ENCODE measurements around the gene INS.
"Not testable (repeated sequence)": the region's sequence is repeated elsewhere in the genome, so short reads cannot be mapped to it uniquely, and the experiment has no call there.

The INS gene

DNA sequence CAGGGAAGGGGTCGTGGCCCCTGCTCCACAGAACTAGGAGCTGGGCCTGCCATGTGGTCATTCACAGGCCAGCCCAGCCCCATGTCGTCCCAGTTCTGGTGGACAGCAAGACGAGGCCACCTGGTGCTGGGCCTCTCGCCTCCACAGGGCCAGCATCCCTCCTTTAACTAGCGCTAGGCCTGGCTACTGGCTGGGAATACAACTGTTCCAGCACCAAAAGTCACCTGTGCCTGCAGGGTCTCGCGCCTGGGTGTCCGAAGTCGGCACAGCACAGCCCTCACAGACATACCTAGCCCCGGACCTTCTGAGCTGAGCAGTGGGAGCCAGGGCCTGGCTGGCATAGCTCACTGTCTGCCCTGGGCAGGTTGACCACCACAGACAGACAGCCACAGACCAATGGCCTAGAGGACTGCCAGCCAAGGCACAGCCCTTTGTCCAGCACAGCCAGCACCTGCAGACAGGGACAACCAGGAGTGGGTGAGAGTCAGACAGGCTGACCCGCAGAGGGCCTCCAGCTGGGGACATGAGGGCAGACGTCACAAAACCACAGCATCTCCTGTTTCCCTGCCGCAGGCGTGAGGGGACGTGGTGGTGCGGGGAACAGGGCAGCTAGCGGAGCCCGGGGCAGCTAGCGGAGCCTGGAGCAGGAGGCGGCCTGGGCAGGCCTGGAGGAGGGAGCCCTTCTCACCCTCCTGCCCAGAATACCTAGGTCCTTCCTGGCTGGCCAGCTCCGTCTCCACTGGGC lies 37.8 kb upstream of the INS start:
- H3K4me3 ChIP-seq (ENCODE audit: low read length), result no peak overlapping the region
- no peaks in the 10 kb centered on the region for H3K9me3 ChIP-seq (ENCODE audit: control insufficient read depth, insufficient read depth, low read length)
- 0 out of 2 replicates have a peak, but pooled peaks cover 2% of the 10 kb centered on the region for H3K4me1 ChIP-seq (ENCODE audit: control insufficient read depth, insufficient read depth, low read length)
- H3K27me3 ChIP-seq (ENCODE audit: control insufficient read depth, insufficient read depth, low read length), result no peaks in the 10 kb centered on the region
- no peaks in the 10 kb centered on the region; the same call in 1 of the 2 replicates for H3K36me3 ChIP-seq (ENCODE audit: control insufficient read depth, insufficient read depth, low read length)
- no peak overlapping the region for H3K27ac ChIP-seq (ENCODE audit: low read length)
- no peak for DNase-seq (ENCODE audit: low read depth, low spot score)
- WGBS (ENCODE audit: insufficient coverage, insufficient read length), result no CpG with 5 or more reads among the region's 21 CpGs

- 0 out of 2 replicates have a peak, but pooled peaks cover 2% of the 10 kb centered on the region for H3K4me1 ChIP-seq (ENCODE audit: control insufficient read depth, insufficient read depth, low read length)
- H3K27ac ChIP-seq (ENCODE audit: low read length), result no peak overlapping the region
- H3K36me3 ChIP-seq (ENCODE audit: control insufficient read depth, insufficient read depth, low read length), result no peaks in the 10 kb centered on the region; the same call in 1 of the 2 replicates
- no peak for DNase-seq (ENCODE audit: low read depth, low spot score)
- no peaks in the 10 kb centered on the region for H3K27me3 ChIP-seq (ENCODE audit: control insufficient read depth, insufficient read depth, low read length)
- WGBS (ENCODE audit: insufficient coverage, insufficient read length), result no CpG with 5 or more reads among the region's 28 CpGs
- no peak overlapping the region for H3K4me3 ChIP-seq (ENCODE audit: low read length)
- H3K9me3 ChIP-seq (ENCODE audit: control insufficient read depth, insufficient read depth, low read length), result no peaks in the 10 kb centered on the region
These were observed 36.9 kb upstream of the INS start for GRCh38 chr11:2197771-2198520.

GRCh38 chr11:2196970-2197770 lies 36.2 kb upstream of the INS start:
- no peaks in the 10 kb centered on the region for H3K27me3 ChIP-seq (ENCODE audit: control insufficient read depth, insufficient read depth, low read length)
- H3K9me3 ChIP-seq (ENCODE audit: control insufficient read depth, insufficient read depth, low read length), result no peaks in the 10 kb centered on the region
- H3K4me3 ChIP-seq (ENCODE audit: low read length), result no peak overlapping the region
- WGBS (ENCODE audit: insufficient coverage, insufficient read length), result no CpG with 5 or more reads among the region's 23 CpGs
- H3K27ac ChIP-seq (ENCODE audit: low read length), result no peak overlapping the region
- H3K36me3 ChIP-seq (ENCODE audit: control insufficient read depth, insufficient read depth, low read length), result no peaks in the 10 kb centered on the region; the same call in 1 of the 2 replicates
- DNase-seq (ENCODE audit: low read depth, low spot score), result peak; percentile 50
- no peaks in the 10 kb centered on the region for H3K4me1 ChIP-seq (ENCODE audit: control insufficient read depth, insufficient read depth, low read length)

GRCh38 chr11:2195756-2196088 lies 34.7 kb upstream of the INS start:
- Histone ChIP-seq H3K4me3 (ENCODE audit: low read length) (no peak overlapping the region), H3K4me1 (ENCODE audit: control insufficient read depth, insufficient read depth, low read length) (no peaks in the 10 kb centered on the region), H3K27ac (ENCODE audit: low read length) (no peak overlapping the region), H3K27me3 (ENCODE audit: control insufficient read depth, insufficient read depth, low read length) (no peaks in the 10 kb centered on the region), H3K36me3 (ENCODE audit: control insufficient read depth, insufficient read depth, low read length) (no peaks in the 10 kb centered on the region; the same call in 1 of the 2 replicates), H3K9me3 (ENCODE audit: control insufficient read depth, insufficient read depth, low read length) (no peaks in the 10 kb centered on the region)
- DNase-seq (ENCODE audit: low read depth, low spot score), result no peak
- WGBS (ENCODE audit: insufficient coverage, insufficient read length), result no CpG with 5 or more reads among the region's 7 CpGs

GRCh38 chr11:2194877-2195755 lies 34.1 kb upstream of the INS start:
- H3K36me3 ChIP-seq (ENCODE audit: control insufficient read depth, insufficient read depth, low read length), result no peaks in the 10 kb centered on the region; the same call in 1 of the 2 replicates
- no peak overlapping the region for H3K27ac ChIP-seq (ENCODE audit: low read length)
- H3K9me3 ChIP-seq (ENCODE audit: control insufficient read depth, insufficient read depth, low read length), result no peaks in the 10 kb centered on the region
- H3K4me1 ChIP-seq (ENCODE audit: control insufficient read depth, insufficient read depth, low read length), result no peaks in the 10 kb centered on the region
- no peak for DNase-seq (ENCODE audit: low read depth, low spot score)
- no CpG with 5 or more reads among the region's 24 CpGs for WGBS (ENCODE audit: insufficient coverage, insufficient read length)
- no peaks in the 10 kb centered on the region for H3K27me3 ChIP-seq (ENCODE audit: control insufficient read depth, insufficient read depth, low read length)
- no peak overlapping the region for H3K4me3 ChIP-seq (ENCODE audit: low read length)

GRCh38 chr11:2193888-2194595 lies 33.0 kb upstream of the INS start:
- not testable (repeated sequence) for DNase-seq (ENCODE audit: low read depth, low spot score); H3K27ac ChIP-seq (ENCODE audit: low read length); H3K4me1 ChIP-seq (ENCODE audit: control insufficient read depth, insufficient read depth, low read length); H3K9me3 ChIP-seq (ENCODE audit: control insufficient read depth, insufficient read depth, low read length); H3K4me3 ChIP-seq (ENCODE audit: low read length); H3K36me3 ChIP-seq (ENCODE audit: control insufficient read depth, insufficient read depth, low read length); H3K27me3 ChIP-seq (ENCODE audit: control insufficient read depth, insufficient read depth, low read length)
- WGBS (ENCODE audit: insufficient coverage, insufficient read length), result no CpG with 5 or more reads among the region's 20 CpGs

- Histone ChIP-seq H3K9me3 (ENCODE audit: control insufficient read depth, insufficient read depth, low read length) (no peaks in the 10 kb centered on the region), H3K4me3 (ENCODE audit: low read length) (no peak overlapping the region), H3K36me3 (ENCODE audit: control insufficient read depth, insufficient read depth, low read length) (no peaks in the 10 kb centered on the region; the same call in 1 of the 2 replicates), H3K27ac (ENCODE audit: low read length) (no peak overlapping the region), H3K27me3 (ENCODE audit: control insufficient read depth, insufficient read depth, low read length) (no peaks in the 10 kb centered on the region), H3K4me1 (ENCODE audit: control insufficient read depth, insufficient read depth, low read length) (no peaks in the 10 kb centered on the region)
- DNase-seq (ENCODE audit: low read depth, low spot score), result no peak
- no CpG with 5 or more reads among the region's 26 CpGs for WGBS (ENCODE audit: insufficient coverage, insufficient read length)
These were observed 32.3 kb upstream of the INS start for GRCh38 chr11:2193099-2193887.

GRCh38 chr11:2192435-2192834 lies 31.4 kb upstream of the INS start:
- Histone ChIP-seq H3K9me3 (ENCODE audit: control insufficient read depth, insufficient read depth, low read length) (no peaks in the 10 kb centered on the region), H3K27me3 (ENCODE audit: control insufficient read depth, insufficient read depth, low read length) (no peaks in the 10 kb centered on the region), H3K4me1 (ENCODE audit: control insufficient read depth, insufficient read depth, low read length) (no peaks in the 10 kb centered on the region), H3K27ac (ENCODE audit: low read length) (no peak overlapping the region), H3K36me3 (ENCODE audit: control insufficient read depth, insufficient read depth, low read length) (no peaks in the 10 kb centered on the region; the same call in 1 of the 2 replicates), H3K4me3 (ENCODE audit: low read length) (no peak overlapping the region)
- no CpG with 5 or more reads among the region's 10 CpGs for WGBS (ENCODE audit: insufficient coverage, insufficient read length)
- no peak for DNase-seq (ENCODE audit: low read depth, low spot score)

- Histone ChIP-seq H3K4me1 (ENCODE audit: control insufficient read depth, insufficient read depth, low read length) (no peaks in the 10 kb centered on the region), H3K27ac (ENCODE audit: low read length) (no peak overlapping the region), H3K27me3 (ENCODE audit: control insufficient read depth, insufficient read depth, low read length) (no peaks in the 10 kb centered on the region; the same call in 1 of the 2 replicates), H3K36me3 (ENCODE audit: control insufficient read depth, insufficient read depth, low read length) (no peaks in the 10 kb centered on the region), H3K9me3 (ENCODE audit: control insufficient read depth, insufficient read depth, low read length) (no peaks in the 10 kb centered on the region), H3K4me3 (ENCODE audit: low read length) (no peak overlapping the region)
- no peak for DNase-seq (ENCODE audit: low read depth, low spot score)
- WGBS (ENCODE audit: insufficient coverage, insufficient read length), result no CpG with 5 or more reads among the region's 7 CpGs
These were observed 30.9 kb upstream of the INS start for GRCh38 chr11:2191883-2192282.

Data from iPS DF 6.9 (cell line).